ENCODE data around the gene NEURL1.

NEURL1 gene

GRCh38 chr10:103545771-103546281 is 52.3 kb downstream of the NEURL1 start:
- peak overlapping the region; percentile 40 for H3K27ac ChIP-seq
- TF ChIP-seq ZFX (IDR thresholded peaks at IDR 0.05) (no peak), CTCF (conservative IDR thresholded peaks at IDR 0.05) (no peak)

- no peak for TF ChIP-seq ZFX (IDR thresholded peaks at IDR 0.05)
- TF ChIP-seq CTCF (conservative IDR thresholded peaks at IDR 0.05) = no peak
- H3K27ac ChIP-seq = peak overlapping the region; percentile 40
Observed at GRCh38 chr10:103546401-103546800, 52.9 kb downstream of the NEURL1 start.

GRCh38 chr10:103547391-103547946 is 54.0 kb downstream of the NEURL1 start:
- H3K27ac ChIP-seq = peak overlapping the region; percentile 16; the same call in 1 of the 2 replicates
- TF ChIP-seq CTCF (conservative IDR thresholded peaks at IDR 0.05) (no peak), ZFX (IDR thresholded peaks at IDR 0.05) (no peak)

GRCh38 chr10:103548006-103548405 is 54.5 kb downstream of the NEURL1 start:
- TF ChIP-seq ZFX (IDR thresholded peaks at IDR 0.05) (no peak), CTCF (conservative IDR thresholded peaks at IDR 0.05) (no peak)
- peak overlapping the region; percentile 57; the same call in 1 of the 2 replicates for H3K27ac ChIP-seq

- no peak for TF ChIP-seq CTCF (conservative IDR thresholded peaks at IDR 0.05)
- H3K27ac ChIP-seq = peak overlapping the region; percentile 57
Observed at GRCh38 chr10:103548581-103549348, 55.3 kb downstream of the NEURL1 start.

- TF ChIP-seq CTCF (conservative IDR thresholded peaks at IDR 0.05) (no peak), ZFX (IDR thresholded peaks at IDR 0.05) (no peak)
- H3K27ac ChIP-seq = peak overlapping the region; percentile 57
Observed at GRCh38 chr10:103549349-103549685, 55.8 kb downstream of the NEURL1 start.

- peak overlapping the region; percentile 57 for H3K27ac ChIP-seq
- TF ChIP-seq CTCF (conservative IDR thresholded peaks at IDR 0.05) = no peak
Observed at GRCh38 chr10:103550229-103550628, 56.7 kb downstream of the NEURL1 start.

Data from C4-2B (cell line).